Measurements from ENCODE around the gene ISL2. TPM values are rescaled to one million over a fixed set of nuclear protein-coding genes. Genes with fewer than 3 reads are reported as not detected.

ISL2 gene
- total and polyA plus RNA-seq, 4 donors = 0.03 to 0.14 TPM; not detected in 2

GRCh38 chr15:76338486-76339304 lies 2.1 kb downstream of the ISL2 start:
- Histone ChIP-seq H3K9ac (ENCODE audit: low read depth in 1 of 2, low read length in 2 of 2) (no peak overlapping the region), H3K27ac (ENCODE audit: low read depth in 1 of 2, low read length in 2 of 2) (no peak overlapping the region), H3K36me3 (ENCODE audit: control insufficient read depth in 4 of 4, insufficient read depth in 3 of 4, low read depth in 1 of 4, low read length in 3 of 4) (no peaks in the 10 kb centered on the region), H3K4me3 (ENCODE audit: low read depth in 1 of 3, low read length in 3 of 3) (peak overlapping the region in 1 of 3 donors; percentile 12), H3K9me3 (ENCODE audit: control insufficient read depth in 4 of 4, low read length in 3 of 4) (peaks cover 0 to 14% (median 1%) of the 10 kb centered on the region in 4 donors), H3K4me1 (ENCODE audit: control insufficient read depth in 4 of 4, insufficient read depth in 4 of 4, low read length in 3 of 4) (peaks cover 12 to 57% (median 30%) of the 10 kb centered on the region in 4 donors), H3K27me3 (ENCODE audit: control insufficient read depth in 4 of 4, insufficient read depth in 4 of 4, low read length in 3 of 4) (peaks cover 0 to 46% (median 25%) of the 10 kb centered on the region in 4 donors)
- WGBS = 27% methylated on average over 26 of the region's 26 CpGs
- no peak for DNase-seq (ENCODE audit: low spot score)
- no peak for TF ChIP-seq CTCF (IDR thresholded peaks at IDR 0.05; ENCODE audit: low read depth, low read length, missing input control)
- no peak for TF ChIP-seq FOXA2 (IDR thresholded peaks at IDR 0.05)
- no peak for TF ChIP-seq MAX (IDR thresholded peaks at IDR 0.05)
- TF ChIP-seq RAD21 (IDR thresholded peaks at IDR 0.05) = no peak
- no peak for TF ChIP-seq NR2F2 (IDR thresholded peaks at IDR 0.05)
- no peak for TF ChIP-seq HNF4G (IDR thresholded peaks at IDR 0.05)
- TF ChIP-seq YY1 (IDR thresholded peaks at IDR 0.05) = no peak
- no peak for TF ChIP-seq TAF1 (conservative IDR thresholded peaks at IDR 0.05)
- TF ChIP-seq ZBTB33 (IDR thresholded peaks at IDR 0.05) = no peak
- no peak for TF ChIP-seq RXRA (IDR thresholded peaks at IDR 0.05)
- no peak for TF ChIP-seq FOXA1 (IDR thresholded peaks at IDR 0.05)
- TF ChIP-seq REST (IDR thresholded peaks at IDR 0.05) = no peak
- TF ChIP-seq JUND (IDR thresholded peaks at IDR 0.05) = no peak
- TF ChIP-seq, protein P1, sequence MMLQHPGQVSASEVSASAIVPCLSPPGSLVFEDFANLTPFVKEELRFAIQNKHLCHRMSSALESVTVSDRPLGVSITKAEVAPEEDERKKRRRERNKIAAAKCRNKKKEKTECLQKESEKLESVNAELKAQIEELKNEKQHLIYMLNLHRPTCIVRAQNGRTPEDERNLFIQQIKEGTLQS (IDR thresholded peaks at IDR 0.05) = no peak
- no peak for TF ChIP-seq EGR1 (IDR thresholded peaks at IDR 0.05; ENCODE audit: low read depth in 2 of 2)
- TF ChIP-seq HNF4A (conservative IDR thresholded peaks at IDR 0.05) = no peak
- TF ChIP-seq GABPA (IDR thresholded peaks at IDR 0.05 in 1 of 2, conservative IDR thresholded peaks at IDR 0.05 in 1 of 2) = no peak
- TF ChIP-seq SP1 (IDR thresholded peaks at IDR 0.05) = no peak
